ENCODE measurements around the gene GRAMD4. TPM values are rescaled to one million over a fixed set of nuclear protein-coding genes. Genes with fewer than 3 reads are reported as not detected.

GRAMD4 gene
- total RNA-seq, 1 donor from 2014 or later = 58.1 TPM

DNA sequence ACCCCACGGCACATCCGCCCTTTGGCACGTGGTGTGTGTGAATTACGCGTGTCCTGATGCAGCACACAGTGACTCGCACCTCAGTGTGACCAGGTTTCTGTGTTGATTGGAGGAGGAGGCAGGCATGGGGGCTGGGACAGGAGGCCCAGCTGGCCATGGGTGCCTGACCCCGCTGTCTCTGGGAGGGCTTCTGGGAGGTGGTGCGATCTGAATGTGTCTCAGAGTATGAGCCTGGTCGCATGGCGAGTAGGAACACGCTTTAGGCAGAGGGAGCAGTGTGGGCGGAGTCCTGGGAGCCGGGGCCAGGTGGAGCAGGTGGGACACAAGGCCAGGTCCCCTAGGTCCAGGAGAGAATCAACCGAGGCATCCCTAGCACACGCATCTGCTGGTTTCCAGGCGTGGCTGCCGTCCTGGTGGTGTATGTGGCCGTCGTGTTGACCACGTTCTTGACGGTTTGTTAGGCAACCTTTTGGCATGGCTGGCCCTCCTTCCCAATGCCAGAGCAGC lies 5.7 kb downstream of the GRAMD4 start:
- no peak for ATAC-seq
- Histone ChIP-seq H3K27me3 (ENCODE audit: low read depth) (no peaks in the 10 kb centered on the region), H3K9me3 (no peaks in the 10 kb centered on the region), H3K36me3 (peaks cover 21% of the 10 kb centered on the region), H3K4me3 (no peak overlapping the region), H3K4me1 (peaks cover 13% of the 10 kb centered on the region), H3K27ac (no peak overlapping the region)
- TF ChIP-seq, protein P1, sequence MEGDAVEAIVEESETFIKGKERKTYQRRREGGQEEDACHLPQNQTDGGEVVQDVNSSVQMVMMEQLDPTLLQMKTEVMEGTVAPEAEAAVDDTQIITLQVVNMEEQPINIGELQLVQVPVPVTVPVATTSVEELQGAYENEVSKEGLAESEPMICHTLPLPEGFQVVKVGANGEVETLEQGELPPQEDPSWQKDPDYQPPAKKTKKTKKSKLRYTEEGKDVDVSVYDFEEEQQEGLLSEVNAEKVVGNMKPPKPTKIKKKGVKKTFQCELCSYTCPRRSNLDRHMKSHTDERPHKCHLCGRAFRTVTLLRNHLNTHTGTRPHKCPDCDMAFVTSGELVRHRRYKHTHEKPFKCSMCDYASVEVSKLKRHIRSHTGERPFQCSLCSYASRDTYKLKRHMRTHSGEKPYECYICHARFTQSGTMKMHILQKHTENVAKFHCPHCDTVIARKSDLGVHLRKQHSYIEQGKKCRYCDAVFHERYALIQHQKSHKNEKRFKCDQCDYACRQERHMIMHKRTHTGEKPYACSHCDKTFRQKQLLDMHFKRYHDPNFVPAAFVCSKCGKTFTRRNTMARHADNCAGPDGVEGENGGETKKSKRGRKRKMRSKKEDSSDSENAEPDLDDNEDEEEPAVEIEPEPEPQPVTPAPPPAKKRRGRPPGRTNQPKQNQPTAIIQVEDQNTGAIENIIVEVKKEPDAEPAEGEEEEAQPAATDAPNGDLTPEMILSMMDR (IDR thresholded peaks at IDR 0.05) = no peak
- DNase-seq = no peak
- intact Hi-C loops (cut with DNase I) = no loop called here

- Histone ChIP-seq H3K4me3 (no peak overlapping the region), H3K4me1 (peaks cover 13% of the 10 kb centered on the region), H3K36me3 (peaks cover 21% of the 10 kb centered on the region), H3K27me3 (ENCODE audit: low read depth) (no peaks in the 10 kb centered on the region), H3K27ac (no peak overlapping the region), H3K9me3 (no peaks in the 10 kb centered on the region)
- intact Hi-C loops (cut with DNase I) = no loop called here
- no peak for ATAC-seq
- DNase-seq = no peak
- TF ChIP-seq, protein P1 (IDR thresholded peaks at IDR 0.05) = no peak
Measured at GRCh38 chr22:46626356-46626755, 6.2 kb downstream of the GRAMD4 start.

- no peak for ATAC-seq
- Histone ChIP-seq H3K9me3 (no peaks in the 10 kb centered on the region), H3K4me1 (peaks cover 13% of the 10 kb centered on the region), H3K27ac (no peak overlapping the region), H3K4me3 (no peak overlapping the region), H3K36me3 (peaks cover 21% of the 10 kb centered on the region), H3K27me3 (ENCODE audit: low read depth) (no peaks in the 10 kb centered on the region)
- intact Hi-C loops (cut with DNase I) = no loop called here
- no peak for DNase-seq
- TF ChIP-seq, protein P1 (IDR thresholded peaks at IDR 0.05) = no peak
Measured at GRCh38 chr22:46626911-46627805, 7.0 kb downstream of the GRAMD4 start.

GRCh38 chr22:46627806-46628482 lies 7.8 kb downstream of the GRAMD4 start:
- ATAC-seq (no peak), DNase-seq (no peak)
- Histone ChIP-seq H3K9me3 (no peaks in the 10 kb centered on the region), H3K4me3 (no peak overlapping the region), H3K27ac (no peak overlapping the region), H3K27me3 (ENCODE audit: low read depth) (no peaks in the 10 kb centered on the region), H3K4me1 (peaks cover 13% of the 10 kb centered on the region), H3K36me3 (peaks cover 21% of the 10 kb centered on the region)
- TF ChIP-seq, protein P1 (IDR thresholded peaks at IDR 0.05) = no peak
- intact Hi-C loops (cut with DNase I) = no loop called here

GRCh38 chr22:46628756-46629155 lies 8.6 kb downstream of the GRAMD4 start:
- intact Hi-C loops (cut with DNase I) = no loop called here
- Histone ChIP-seq H3K27ac (no peak overlapping the region), H3K4me1 (peaks cover 11% of the 10 kb centered on the region), H3K4me3 (no peak overlapping the region), H3K9me3 (no peaks in the 10 kb centered on the region), H3K36me3 (peaks cover 21% of the 10 kb centered on the region), H3K27me3 (ENCODE audit: low read depth) (no peaks in the 10 kb centered on the region)
- no peak for DNase-seq
- ATAC-seq = no peak
- TF ChIP-seq, protein P1 (IDR thresholded peaks at IDR 0.05) = no peak
